ENCODE measurements around the gene PRKCB.

The PRKCB gene

GRCh38 chr16:24071666-24072360 lies 236.0 kb downstream of the PRKCB start:
- DNase-seq (ENCODE audit: low read depth in 1 of 2, low spot score in 1 of 2): no peak
- no peak overlapping the region for H3K27ac ChIP-seq (replicated peaks)
- no peaks in the 10 kb centered on the region for H3K27me3 ChIP-seq (ENCODE audit: insufficient read depth, poor library complexity, severe bottlenecking)
- TF ChIP-seq POLR2AphosphoS5 (IDR thresholded peaks at IDR 0.05; ENCODE audit: low read depth): no peak
- no peak for TF ChIP-seq GABPA (IDR thresholded peaks at IDR 0.05; ENCODE audit: low read depth)
- TF ChIP-seq SPI1 (IDR thresholded peaks at IDR 0.05; ENCODE audit: borderline replicate concordance, low read depth): no peak
- no peak for TF ChIP-seq CTCF (IDR thresholded peaks at IDR 0.05; ENCODE audit: insufficient read depth, low read length)
- no peak for TF ChIP-seq REST (IDR thresholded peaks at IDR 0.05; ENCODE audit: insufficient replicate concordance, low read depth)
- no peak overlapping the region for H3K4me3 ChIP-seq (replicated peaks; ENCODE audit: insufficient read depth, low read length)

GRCh38 chr16:24073321-24073720 lies 237.5 kb downstream of the PRKCB start:
- DNase-seq (ENCODE audit: low read depth in 1 of 2, low spot score in 1 of 2): no peak
- Histone ChIP-seq H3K27ac (replicated peaks) (no peak overlapping the region), H3K4me3 (replicated peaks; ENCODE audit: insufficient read depth, low read length) (no peak overlapping the region), H3K27me3 (ENCODE audit: insufficient read depth, poor library complexity, severe bottlenecking) (no peaks in the 10 kb centered on the region)
- no peak for TF ChIP-seq REST (IDR thresholded peaks at IDR 0.05; ENCODE audit: insufficient replicate concordance, low read depth)
- no peak for TF ChIP-seq SPI1 (IDR thresholded peaks at IDR 0.05; ENCODE audit: borderline replicate concordance, low read depth)
- TF ChIP-seq CTCF (IDR thresholded peaks at IDR 0.05; ENCODE audit: insufficient read depth, low read length): no peak
- TF ChIP-seq GABPA (IDR thresholded peaks at IDR 0.05; ENCODE audit: low read depth): no peak
- no peak for TF ChIP-seq POLR2AphosphoS5 (IDR thresholded peaks at IDR 0.05; ENCODE audit: low read depth)

- Histone ChIP-seq H3K27ac (replicated peaks) (no peak overlapping the region), H3K4me3 (replicated peaks; ENCODE audit: insufficient read depth, low read length) (no peak overlapping the region), H3K27me3 (ENCODE audit: insufficient read depth, poor library complexity, severe bottlenecking) (no peaks in the 10 kb centered on the region)
- TF ChIP-seq SPI1 (IDR thresholded peaks at IDR 0.05; ENCODE audit: borderline replicate concordance, low read depth) (no peak), GABPA (IDR thresholded peaks at IDR 0.05; ENCODE audit: low read depth) (no peak), POLR2AphosphoS5 (IDR thresholded peaks at IDR 0.05; ENCODE audit: low read depth) (no peak), REST (IDR thresholded peaks at IDR 0.05; ENCODE audit: insufficient replicate concordance, low read depth) (no peak), CTCF (IDR thresholded peaks at IDR 0.05; ENCODE audit: insufficient read depth, low read length) (no peak)
- no peak for DNase-seq (ENCODE audit: low read depth in 1 of 2, low spot score in 1 of 2)
Observed at GRCh38 chr16:24074574-24074973, 238.8 kb downstream of the PRKCB start.

Measured in HL-60 (cell line).